ENCODE results near the gene TRIM28.

TRIM28 gene

GRCh38 chr19:58579473-58580142, 35.7 kb downstream of the TRIM28 start:
- no peak for DNase-seq (ENCODE audit: low spot score)

GRCh38 chr19:58581227-58582141, 37.6 kb downstream of the TRIM28 start:
- DNase-seq (ENCODE audit: low spot score), result peak; percentile 78

- DNase-seq (ENCODE audit: low spot score), result no peak
These were observed 39.1 kb downstream of the TRIM28 start for GRCh38 chr19:58582985-58583384.

- DNase-seq (ENCODE audit: low spot score), result no peak
These were observed 40.9 kb downstream of the TRIM28 start for GRCh38 chr19:58584498-58585441.

- DNase-seq (ENCODE audit: low spot score), result no peak
These were observed 41.7 kb downstream of the TRIM28 start for GRCh38 chr19:58585442-58586132.

GRCh38 chr19:58586133-58586765, 42.4 kb downstream of the TRIM28 start:
- no peak for DNase-seq (ENCODE audit: low spot score)

Measured in AG08395 (cell line).